ACC112 (cell line): Measurements from ENCODE around the gene PRR27.

Source experiments
- H2AFZ ChIP-seq: fragments of 200-600 bp; sonication (generic); one replicate; pipeline ENCODE4 v1.6.0; 2017; ENCODE audit warnings: antibody characterized with exemption, low read length; ENCODE audit not compliant: unreplicated experiment
- H3K27ac ChIP-seq: fragments of 200-600 bp; sonication (generic); 2 replicates; pipeline ENCODE4 v1.5.1; 2014; ENCODE audit warnings: low read depth, mild to moderate bottlenecking, antibody characterized with exemption, low read length, moderate library complexity
- H3K27me3 ChIP-seq: fragments of 200-600 bp; sonication (generic); 2 replicates; pipeline ENCODE4 v1.6.1; 2014; ENCODE audit warnings: mild to moderate bottlenecking, antibody characterized with exemption, low read length, moderate library complexity, mixed read lengths; ENCODE audit not compliant: insufficient read depth
- H3K36me3 ChIP-seq: fragments of 200-600 bp; sonication (generic); 2 replicates; pipeline ENCODE4 v1.6.1; 2016; ENCODE audit warnings: mild to moderate bottlenecking, antibody characterized with exemption, low read length, moderate library complexity, mixed read lengths; ENCODE audit not compliant: insufficient read depth
- H3K4me1 ChIP-seq: fragments of 200-600 bp; sonication (generic); one replicate; pipeline ENCODE4 v1.6.1; 2016; ENCODE audit warnings: low read length, mixed read lengths; ENCODE audit not compliant: insufficient read depth, unreplicated experiment, control insufficient read depth
- H3K4me3 ChIP-seq: fragments of 200-600 bp; sonication (generic); 2 replicates; pipeline ENCODE4 v1.5.1; 2014; ENCODE audit warnings: mild to moderate bottlenecking, low read depth, low read length
- H3K79me2 ChIP-seq: fragments of 200-600 bp; sonication (generic); one replicate; pipeline ENCODE4 v1.6.0; 2016; ENCODE audit warnings: low read length; ENCODE audit not compliant: control insufficient read depth, unreplicated experiment, insufficient read depth

The PRR27 gene

GRCh38 chr4:70178075-70178660 is 24.1 kb downstream of the PRR27 start:
- no peaks in the 10 kb centered on the region for H3K4me1 ChIP-seq
- H3K27ac ChIP-seq = no peak overlapping the region
- H3K79me2 ChIP-seq = no peaks in the 10 kb centered on the region
- no peak overlapping the region for H3K4me3 ChIP-seq
- no peaks in the 10 kb centered on the region for H3K36me3 ChIP-seq
- no peak overlapping the region for H2AFZ ChIP-seq
- H3K27me3 ChIP-seq = no peaks in the 10 kb centered on the region

DNA sequence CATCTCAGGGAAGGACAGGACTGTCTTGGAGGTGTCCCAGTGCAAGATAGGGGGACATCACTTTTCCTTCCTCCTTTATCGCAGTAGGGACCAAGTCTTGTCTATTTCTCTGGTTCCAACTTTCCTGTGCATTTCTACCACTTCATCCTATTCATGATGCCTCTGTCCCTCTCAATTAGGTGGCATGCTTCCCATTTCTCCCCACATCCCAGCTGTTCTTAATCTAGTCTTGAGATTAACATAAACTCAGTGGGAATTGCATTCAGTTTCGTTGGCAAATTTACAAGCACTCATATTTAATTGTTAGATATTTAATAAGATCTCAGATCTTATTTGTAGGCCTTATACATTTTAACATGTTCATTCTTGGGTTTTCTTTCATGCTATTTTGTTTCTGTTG is 25.8 kb downstream of the PRR27 start:
- Histone ChIP-seq H3K27ac (no peak overlapping the region), H2AFZ (no peak overlapping the region), H3K4me3 (no peak overlapping the region)

DNA sequence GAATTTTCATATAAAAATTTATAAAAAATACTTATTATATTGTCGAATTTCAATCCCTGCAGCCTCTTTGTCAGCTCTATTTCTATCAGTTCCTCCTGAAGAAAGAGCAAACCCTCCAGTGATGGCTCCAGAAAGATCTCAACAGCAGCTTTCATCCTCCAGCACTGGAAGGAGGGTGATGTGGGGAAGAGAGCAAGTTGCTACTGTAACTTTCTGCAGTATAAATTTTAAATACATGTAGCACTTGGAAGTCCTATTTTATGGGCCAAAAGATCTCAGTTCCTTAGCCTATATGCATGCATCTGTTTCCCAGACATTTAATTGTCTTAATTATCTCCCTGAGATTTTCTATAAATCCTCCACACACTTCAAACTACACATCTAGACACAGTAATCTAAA is 27.8 kb downstream of the PRR27 start:
- no peaks in the 10 kb centered on the region for H3K79me2 ChIP-seq
- H3K27me3 ChIP-seq = no peaks in the 10 kb centered on the region
- H3K4me1 ChIP-seq = no peaks in the 10 kb centered on the region
- no peak overlapping the region for H2AFZ ChIP-seq
- H3K36me3 ChIP-seq = no peaks in the 10 kb centered on the region
- no peak overlapping the region for H3K27ac ChIP-seq
- no peak overlapping the region for H3K4me3 ChIP-seq

More for the DNA sequence above, 25.8 kb downstream of the PRR27 start:
- no peaks in the 10 kb centered on the region for H3K36me3 ChIP-seq
- H3K27me3 ChIP-seq = no peaks in the 10 kb centered on the region
- H3K4me1 ChIP-seq = no peaks in the 10 kb centered on the region
- no peaks in the 10 kb centered on the region for H3K79me2 ChIP-seq

DNA sequence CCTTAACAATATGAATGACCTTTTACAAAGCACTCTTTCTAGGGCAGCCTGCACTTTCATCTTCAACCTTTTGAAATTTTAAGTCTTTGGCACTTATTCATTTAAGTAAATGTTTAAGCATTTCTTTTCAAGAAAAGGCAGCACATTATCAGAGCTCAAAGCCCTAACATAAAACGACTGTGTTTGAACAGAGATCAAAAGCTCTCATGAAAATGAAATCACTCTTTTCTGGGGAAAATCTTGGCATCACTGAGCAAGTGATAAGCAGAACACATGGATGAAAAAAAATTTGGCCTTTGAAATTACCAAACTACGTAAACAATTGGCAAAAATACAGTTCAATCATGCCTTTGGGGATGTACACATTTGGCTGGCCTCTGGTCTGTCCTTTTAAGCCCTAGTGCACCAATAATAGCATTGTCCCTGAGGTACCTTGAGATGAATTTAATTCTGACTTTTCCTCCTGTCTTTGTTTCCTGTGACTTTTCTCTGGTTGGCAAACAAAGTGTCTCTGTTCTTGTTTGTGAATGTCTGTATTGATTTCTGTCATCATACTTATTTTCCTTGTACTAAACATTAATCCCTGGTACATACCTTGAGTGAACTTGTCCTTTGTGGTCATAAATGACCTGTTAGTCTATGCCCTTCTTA is 28.6 kb downstream of the PRR27 start:
- Histone ChIP-seq H3K27ac (no peak overlapping the region), H3K36me3 (no peaks in the 10 kb centered on the region), H2AFZ (peak overlapping the region; percentile 69), H3K4me3 (no peak overlapping the region), H3K4me1 (no peaks in the 10 kb centered on the region), H3K27me3 (no peaks in the 10 kb centered on the region), H3K79me2 (no peaks in the 10 kb centered on the region)

GRCh38 chr4:70183168-70183939 is 29.3 kb downstream of the PRR27 start:
- no peaks in the 10 kb centered on the region for H3K36me3 ChIP-seq
- peak overlapping the region; percentile 69 for H2AFZ ChIP-seq
- no peaks in the 10 kb centered on the region for H3K79me2 ChIP-seq
- no peak overlapping the region for H3K4me3 ChIP-seq
- H3K4me1 ChIP-seq = no peaks in the 10 kb centered on the region
- H3K27me3 ChIP-seq = no peaks in the 10 kb centered on the region
- H3K27ac ChIP-seq = no peak overlapping the region

- Histone ChIP-seq H3K4me1 (no peaks in the 10 kb centered on the region), H2AFZ (no peak overlapping the region), H3K27me3 (no peaks in the 10 kb centered on the region), H3K4me3 (no peak overlapping the region), H3K36me3 (no peaks in the 10 kb centered on the region), H3K27ac (no peak overlapping the region), H3K79me2 (no peaks in the 10 kb centered on the region)
Observed at GRCh38 chr4:70183940-70184246, 29.9 kb downstream of the PRR27 start.

- Histone ChIP-seq H3K4me3 (no peak overlapping the region), H3K36me3 (no peaks in the 10 kb centered on the region)
Observed at GRCh38 chr4:70187216-70187615, 33.2 kb downstream of the PRR27 start.

DNA sequence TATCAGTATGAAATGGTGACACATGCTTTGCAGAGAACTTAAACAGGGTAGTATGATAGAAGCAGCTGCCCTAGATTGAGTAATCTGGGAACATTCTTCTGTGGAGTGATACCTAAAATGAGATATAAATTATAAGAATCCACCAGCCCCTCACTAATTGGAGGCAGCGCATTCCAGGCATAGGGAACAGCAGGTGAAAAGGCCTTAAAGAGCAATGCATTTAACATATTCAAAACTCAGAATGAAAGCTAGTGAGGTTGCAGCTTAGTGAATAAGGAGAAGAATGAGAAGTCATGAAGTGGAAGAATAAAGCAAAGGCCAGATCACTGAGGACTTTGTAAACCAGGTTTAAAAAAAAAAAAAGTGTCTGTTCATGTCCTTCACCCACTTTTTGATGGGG is 36.5 kb downstream of the PRR27 start:
- no peaks in the 10 kb centered on the region for H3K36me3 ChIP-seq
- H3K4me3 ChIP-seq = no peak overlapping the region
- H3K27ac ChIP-seq = no peak overlapping the region
- H3K79me2 ChIP-seq = no peaks in the 10 kb centered on the region
- no peaks in the 10 kb centered on the region for H3K4me1 ChIP-seq
- H3K27me3 ChIP-seq = no peaks in the 10 kb centered on the region
- H2AFZ ChIP-seq = no peak overlapping the region

More at GRCh38 chr4:70187216-70187615, 33.2 kb downstream of the PRR27 start:
- H3K27me3 ChIP-seq = no peaks in the 10 kb centered on the region
- H3K79me2 ChIP-seq = no peaks in the 10 kb centered on the region
- H3K4me1 ChIP-seq = no peaks in the 10 kb centered on the region
- H2AFZ ChIP-seq = no peak overlapping the region
- no peak overlapping the region for H3K27ac ChIP-seq

DNA sequence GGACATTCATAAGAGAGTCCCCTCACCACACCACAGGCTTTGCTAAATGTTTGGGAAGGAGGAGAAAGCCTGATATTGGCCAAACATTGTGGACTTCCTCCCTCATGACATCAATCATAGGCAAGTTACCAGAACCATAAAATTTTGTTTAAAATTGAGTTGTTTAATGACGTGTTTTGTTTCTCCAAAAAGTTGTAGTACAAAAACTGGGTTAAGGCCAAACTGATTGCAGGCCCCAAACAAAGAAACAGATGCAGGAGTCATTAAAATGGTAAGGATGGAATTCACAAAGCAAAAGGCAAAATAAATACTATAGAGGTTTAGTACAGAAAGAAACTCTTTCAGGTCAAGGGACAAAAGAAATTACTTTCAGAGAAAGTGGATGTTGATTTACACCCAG is 37.6 kb downstream of the PRR27 start:
- H2AFZ ChIP-seq = no peak overlapping the region
- H3K27me3 ChIP-seq = no peaks in the 10 kb centered on the region
- H3K4me3 ChIP-seq = no peak overlapping the region

DNA sequence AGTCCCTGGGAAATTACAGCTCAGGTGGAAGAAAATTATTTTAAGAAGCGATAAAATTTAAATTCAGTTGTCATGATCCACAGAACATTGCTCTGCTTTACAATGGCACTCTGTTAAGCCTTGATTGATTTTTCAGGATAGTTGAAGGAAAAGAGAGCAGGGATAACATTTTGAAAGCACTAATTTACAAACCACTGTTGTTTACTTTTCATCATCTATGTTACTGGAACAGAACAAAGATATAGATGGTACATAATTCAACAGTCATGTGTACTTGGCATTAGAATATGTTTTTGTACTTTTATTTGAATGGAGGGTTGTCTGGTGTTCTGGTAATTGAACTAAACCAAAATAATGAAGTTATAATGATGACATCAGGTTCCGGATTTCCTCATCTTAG is 38.9 kb downstream of the PRR27 start:
- H3K79me2 ChIP-seq = no peaks in the 10 kb centered on the region
- H3K27ac ChIP-seq = no peak overlapping the region

More for the DNA sequence above, 37.6 kb downstream of the PRR27 start:
- no peaks in the 10 kb centered on the region for H3K36me3 ChIP-seq
- H3K4me1 ChIP-seq = no peaks in the 10 kb centered on the region
- H3K27ac ChIP-seq = no peak overlapping the region
- no peaks in the 10 kb centered on the region for H3K79me2 ChIP-seq

DNA sequence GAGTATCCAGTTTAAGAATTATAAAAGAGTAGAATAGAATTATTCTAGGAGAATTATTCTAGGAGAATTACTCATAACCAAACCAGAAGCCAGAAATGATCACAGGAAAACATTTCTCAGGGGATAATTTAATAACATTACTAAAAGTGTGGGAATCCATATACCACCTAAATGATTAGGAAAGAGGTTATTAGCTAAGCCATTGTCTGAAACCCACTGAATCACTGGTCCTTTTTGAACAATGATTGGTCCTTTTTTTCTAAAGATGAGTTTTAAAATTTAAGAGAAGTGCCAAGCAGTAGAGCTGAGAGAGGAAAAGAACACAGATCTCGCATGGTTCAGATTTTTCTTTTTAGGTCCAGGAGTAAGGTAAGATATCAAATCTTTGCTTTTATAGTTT is 41.4 kb downstream of the PRR27 start, which contains the start of gene ODAM:
TSS of gene ODAM (plus strand) at position 301 of the 400 bp plus-strand sequence. CDS start 819 bp downstream, outside the sequence.
- no peak within 1 kb of the TSS for H3K27ac ChIP-seq
- no peak within 1 kb of the TSS for H3K4me3 ChIP-seq
- H2AFZ ChIP-seq = no peak within 1 kb of the TSS
- H3K36me3 ChIP-seq = no peaks in the 10 kb centered on the region
- no peaks in the 10 kb centered on the region for H3K79me2 ChIP-seq
- H3K27me3 ChIP-seq = no peaks in the 10 kb centered on the region
- H3K4me1 ChIP-seq = no peaks in the 10 kb centered on the region

More for the DNA sequence above, 38.9 kb downstream of the PRR27 start:
- Histone ChIP-seq H3K27me3 (no peaks in the 10 kb centered on the region), H3K36me3 (no peaks in the 10 kb centered on the region), H2AFZ (no peak overlapping the region), H3K4me3 (no peak overlapping the region), H3K4me1 (no peaks in the 10 kb centered on the region)
